ENCODE measurements around the gene PRC1.
"Not testable (repeated sequence)": the region's sequence is repeated elsewhere in the genome, so short reads cannot be mapped to it uniquely, and the experiment has no call there.

The PRC1 gene, protein sequence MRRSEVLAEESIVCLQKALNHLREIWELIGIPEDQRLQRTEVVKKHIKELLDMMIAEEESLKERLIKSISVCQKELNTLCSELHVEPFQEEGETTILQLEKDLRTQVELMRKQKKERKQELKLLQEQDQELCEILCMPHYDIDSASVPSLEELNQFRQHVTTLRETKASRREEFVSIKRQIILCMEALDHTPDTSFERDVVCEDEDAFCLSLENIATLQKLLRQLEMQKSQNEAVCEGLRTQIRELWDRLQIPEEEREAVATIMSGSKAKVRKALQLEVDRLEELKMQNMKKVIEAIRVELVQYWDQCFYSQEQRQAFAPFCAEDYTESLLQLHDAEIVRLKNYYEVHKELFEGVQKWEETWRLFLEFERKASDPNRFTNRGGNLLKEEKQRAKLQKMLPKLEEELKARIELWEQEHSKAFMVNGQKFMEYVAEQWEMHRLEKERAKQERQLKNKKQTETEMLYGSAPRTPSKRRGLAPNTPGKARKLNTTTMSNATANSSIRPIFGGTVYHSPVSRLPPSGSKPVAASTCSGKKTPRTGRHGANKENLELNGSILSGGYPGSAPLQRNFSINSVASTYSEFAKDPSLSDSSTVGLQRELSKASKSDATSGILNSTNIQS

DNA sequence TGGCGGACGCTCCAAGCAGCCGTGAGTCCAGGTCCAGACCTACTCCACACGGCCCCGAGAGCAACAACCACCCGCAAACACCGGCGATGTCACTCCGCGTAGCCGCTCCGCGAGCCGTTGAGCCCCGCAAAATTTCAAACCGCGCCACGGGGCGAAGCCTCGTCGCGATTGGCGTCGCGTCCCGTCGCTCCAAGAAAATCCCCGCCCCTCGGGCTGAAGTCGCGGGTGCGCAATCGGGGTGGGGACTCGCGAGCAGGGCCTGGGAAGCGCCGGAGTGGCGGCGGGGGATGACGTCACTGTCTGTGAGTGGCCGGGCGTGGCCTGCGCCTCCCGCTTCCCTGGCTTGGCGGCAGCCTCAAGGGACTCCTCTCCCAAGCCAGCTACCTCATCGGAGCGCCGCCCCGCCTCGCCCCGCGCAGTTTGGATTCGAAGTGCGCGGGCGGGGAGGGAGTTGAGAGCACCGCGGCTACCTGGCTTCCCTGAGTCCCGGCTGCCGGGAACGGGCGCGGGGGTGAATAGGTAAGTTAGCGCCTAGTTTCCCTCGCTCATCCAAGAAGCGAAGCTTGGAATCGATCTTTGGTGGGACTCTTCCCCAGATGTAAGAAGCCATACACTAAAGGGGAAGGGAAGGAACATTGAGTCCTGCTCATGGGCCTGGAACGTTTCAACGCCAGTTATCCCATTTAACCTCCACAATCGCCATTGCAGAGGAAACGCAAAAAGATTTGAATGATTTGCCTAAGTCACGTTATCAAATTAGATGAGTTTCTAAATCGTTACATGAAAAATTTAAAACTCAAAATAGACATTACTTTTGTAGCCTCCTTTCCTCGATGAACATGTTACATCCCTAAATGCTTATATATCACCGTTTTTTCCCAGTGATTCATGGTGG lies at the start of gene PRC1:
PRC1 (minus strand) TSS at position 119 of the 895 bp plus-strand sequence; CDS start at position 1, 118 bp downstream.
- H3K27ac ChIP-seq, result peak within 1 kb of the TSS; percentile 54
- DNase-seq (ENCODE audit: low read depth, low spot score), result peak; percentile 93

- no peak overlapping the region for H3K27ac ChIP-seq
- DNase-seq (ENCODE audit: low read depth, low spot score), result no peak
Observed at GRCh38 chr15:91043202-91043874, 49.0 kb upstream of the PRC1 start.

DNA sequence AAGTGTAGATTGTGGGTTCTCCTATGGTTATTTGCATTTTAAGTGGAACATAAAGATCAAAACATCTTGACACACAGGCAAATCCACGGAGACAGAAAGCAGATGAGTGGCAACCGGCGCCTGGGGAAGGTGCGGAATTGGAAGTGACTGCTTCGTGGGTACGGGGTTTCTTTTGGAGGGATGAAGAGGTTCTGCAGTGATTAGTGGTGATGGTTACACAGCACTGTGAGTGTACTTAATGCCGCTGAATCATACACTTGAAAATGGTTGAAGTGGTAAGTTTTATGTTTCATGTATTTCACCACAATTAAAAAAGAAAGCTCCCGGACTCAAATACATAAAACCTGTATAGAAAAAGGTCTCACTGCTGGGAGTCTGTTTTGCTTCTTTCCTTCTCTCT lies 46.5 kb upstream of the PRC1 start:
- no peak overlapping the region for H3K27ac ChIP-seq

GRCh38 chr15:91039996-91040395 lies 45.7 kb upstream of the PRC1 start:
- H3K27ac ChIP-seq, result no peak overlapping the region
- DNase-seq (ENCODE audit: low read depth, low spot score), result no peak

More for the DNA sequence above, 46.5 kb upstream of the PRC1 start:
- no peak for DNase-seq (ENCODE audit: low read depth, low spot score)

- H3K27ac ChIP-seq, result no peak overlapping the region
- peak; percentile 24 for DNase-seq (ENCODE audit: low read depth, low spot score)
Observed at GRCh38 chr15:91032919-91033803, 38.8 kb upstream of the PRC1 start.

DNA sequence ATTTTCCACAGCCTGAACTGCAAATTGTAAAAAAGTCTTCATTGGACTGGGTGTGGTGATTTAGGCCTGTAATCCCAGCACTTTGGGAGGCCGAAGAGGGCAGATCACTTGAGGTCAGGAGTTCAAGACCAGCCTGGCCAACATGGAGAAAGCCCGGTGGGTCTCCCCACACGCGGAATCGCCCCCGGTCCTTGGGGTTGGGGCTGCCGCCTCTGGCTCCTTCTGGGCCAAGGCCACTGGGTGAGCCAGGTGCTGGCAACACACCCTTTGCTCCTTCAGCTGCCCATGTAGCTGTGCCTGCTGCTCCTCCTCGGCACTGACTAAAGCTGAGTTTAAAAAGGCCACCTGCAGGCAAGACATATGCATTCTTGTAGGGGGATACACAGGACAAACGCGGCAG lies 37.5 kb upstream of the PRC1 start:
- DNase-seq (ENCODE audit: low read depth, low spot score), result no peak
- H3K27ac ChIP-seq, result no peak overlapping the region

- no peak overlapping the region for H3K27ac ChIP-seq
- DNase-seq (ENCODE audit: low read depth, low spot score), result no peak
Observed at GRCh38 chr15:91027677-91028076, 33.3 kb upstream of the PRC1 start.

DNA sequence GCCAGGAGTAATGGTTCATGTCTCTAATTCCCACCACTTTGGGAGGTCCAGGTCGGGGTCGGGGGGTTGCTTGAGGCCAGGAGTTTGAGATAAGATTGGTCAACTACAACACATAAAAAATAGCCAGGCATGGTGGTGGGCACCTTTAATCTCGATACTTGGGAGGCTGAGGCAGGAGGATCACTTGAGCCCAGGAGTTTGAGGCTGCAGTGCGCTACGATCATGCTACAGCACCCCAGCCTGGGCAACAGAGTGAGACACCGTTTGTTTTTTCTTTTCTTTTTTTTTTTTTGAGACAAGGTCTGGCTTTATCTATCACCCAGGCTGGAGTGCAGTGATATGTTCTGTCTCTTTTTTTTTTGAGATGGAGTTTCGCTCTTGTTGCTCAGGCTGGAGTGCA lies 29.4 kb upstream of the PRC1 start:
- no peak for DNase-seq (ENCODE audit: low read depth, low spot score)
- H3K27ac ChIP-seq, result no peak overlapping the region

DNA sequence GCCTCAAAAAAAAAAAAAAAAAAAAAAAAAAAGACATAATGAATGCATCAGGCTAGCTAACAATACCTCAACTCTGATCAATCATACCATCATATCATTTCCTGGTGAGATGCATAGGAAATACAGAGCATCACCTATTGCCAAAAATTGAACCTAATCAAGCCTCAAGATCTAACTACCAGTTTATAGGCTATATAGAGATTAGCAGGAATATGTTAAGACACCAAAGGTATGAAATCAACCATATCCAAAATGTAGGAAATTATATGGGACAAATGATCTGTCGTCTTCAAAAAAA lies 28.4 kb upstream of the PRC1 start:
- peak overlapping the region; percentile 80 for H3K27ac ChIP-seq
- no peak for DNase-seq (ENCODE audit: low read depth, low spot score)

- peak; percentile 37 for DNase-seq (ENCODE audit: low read depth, low spot score)
- H3K27ac ChIP-seq, result peak within 1 kb of the TSS; percentile 80
Observed at GRCh38 chr15:91022075-91022831, 27.9 kb upstream of the PRC1 start, which contains the start of gene VPS33B. Gene VPS33B (minus strand): TSS chr15:91022594. CDS start chr15:91022249, 345 bp downstream.

DNA sequence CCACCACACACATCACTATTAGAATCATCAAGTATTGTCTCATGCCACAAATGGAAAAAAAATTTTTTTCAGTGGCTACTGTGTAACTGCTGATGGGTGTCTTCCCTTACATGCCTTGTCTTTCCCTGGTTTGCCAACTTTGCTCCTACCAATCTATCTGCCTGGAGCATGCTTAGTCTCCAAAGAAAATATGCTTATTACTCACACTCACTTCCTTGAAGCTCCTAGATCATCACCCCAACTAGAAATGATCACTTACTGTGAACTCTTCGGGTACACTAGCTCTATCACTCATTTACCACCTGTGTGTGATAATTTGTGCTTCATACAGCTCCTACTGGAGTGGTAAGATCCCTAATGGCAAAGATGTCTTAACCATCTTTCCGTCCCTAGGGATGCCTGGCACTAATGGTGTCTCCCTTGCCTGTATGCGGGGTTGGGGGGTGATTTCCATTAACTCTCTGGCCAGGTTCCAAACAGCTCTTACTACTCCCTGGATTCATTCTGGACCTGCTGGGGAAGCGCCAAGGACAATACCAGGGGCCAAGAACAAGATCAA lies 27.3 kb upstream of the PRC1 start:
- peak overlapping the region; percentile 80 for H3K27ac ChIP-seq
- no peak for DNase-seq (ENCODE audit: low read depth, low spot score)

GRCh38 chr15:91018158-91018557 lies 23.8 kb upstream of the PRC1 start:
- no peak overlapping the region for H3K27ac ChIP-seq

GRCh38 chr15:91017716-91018115 lies 23.4 kb upstream of the PRC1 start:
- DNase-seq (ENCODE audit: low read depth, low spot score), result no peak
- H3K27ac ChIP-seq, result no peak overlapping the region

More at GRCh38 chr15:91018158-91018557, 23.8 kb upstream of the PRC1 start:
- no peak for DNase-seq (ENCODE audit: low read depth, low spot score)

DNA sequence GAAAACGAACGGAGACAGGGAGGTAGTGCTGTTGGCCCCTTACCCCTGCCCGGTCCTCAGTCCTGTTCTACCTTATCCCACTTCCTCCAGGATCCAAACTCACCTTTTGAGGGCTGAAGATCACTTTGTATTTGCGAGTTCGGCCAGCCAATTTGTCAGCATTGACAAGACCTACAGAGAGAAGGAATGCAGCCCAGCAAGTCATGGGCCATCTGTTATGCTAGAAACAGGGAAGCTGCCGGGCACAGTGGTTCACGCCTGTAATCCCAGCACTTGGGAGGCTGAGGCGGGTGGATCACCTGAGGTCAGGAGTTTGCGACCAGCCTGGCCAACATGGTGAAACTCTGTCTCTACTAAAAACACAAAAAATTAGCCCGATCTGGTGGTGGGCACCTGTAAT lies 19.4 kb upstream of the PRC1 start:
- DNase-seq (ENCODE audit: low read depth, low spot score); H3K27ac ChIP-seq: not testable (repeated sequence)

GRCh38 chr15:91007266-91007665 lies 12.9 kb upstream of the PRC1 start:
- H3K27ac ChIP-seq, result no peak overlapping the region
- DNase-seq (ENCODE audit: low read depth, low spot score), result no peak

DNA sequence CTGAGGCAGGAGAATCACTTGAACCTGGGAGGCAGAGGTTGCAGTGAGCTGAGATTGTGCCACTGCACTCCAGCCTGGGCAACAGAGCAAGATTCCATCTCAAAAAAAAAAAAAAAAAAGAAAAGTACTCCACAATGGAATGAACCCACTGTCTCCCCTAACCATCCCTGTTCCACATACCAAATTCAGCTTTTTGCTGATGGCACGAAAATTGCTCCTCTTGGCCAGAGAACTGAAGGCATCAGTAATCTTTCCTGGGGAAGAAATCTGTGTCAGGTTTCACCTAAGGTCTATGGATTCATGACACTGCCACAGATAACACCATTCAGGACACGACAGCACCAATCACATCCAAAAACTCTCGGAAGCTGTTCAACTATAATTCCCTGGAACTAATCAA lies 6.9 kb upstream of the PRC1 start:
- DNase-seq (ENCODE audit: low read depth, low spot score), result no peak
- H3K27ac ChIP-seq, result no peak overlapping the region

- H3K27ac ChIP-seq, result no peak overlapping the region
- DNase-seq (ENCODE audit: low read depth, low spot score), result no peak
Observed at GRCh38 chr15:90998737-90999136, 4.4 kb upstream of the PRC1 start.

DNA sequence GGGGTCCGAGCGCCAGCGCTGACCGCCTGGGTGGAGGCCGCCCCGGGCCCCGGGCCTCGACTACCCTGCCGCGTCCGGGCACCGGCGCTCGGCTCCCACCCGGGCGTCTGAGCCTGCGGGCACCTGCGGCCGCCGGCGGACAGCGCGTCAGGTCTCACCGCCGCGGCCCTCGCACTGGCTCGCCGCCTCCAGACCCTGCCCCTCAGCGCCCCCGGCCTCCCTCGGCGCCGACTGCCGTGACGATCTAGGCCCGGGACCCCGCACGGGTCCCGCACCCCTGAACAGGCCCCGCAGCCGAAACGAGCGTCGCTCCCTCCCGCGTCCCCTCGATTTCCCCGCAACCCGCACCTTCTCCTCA lies 297 bp downstream of the PRC1 start:
- peak overlapping the region; percentile 54 for H3K27ac ChIP-seq
- no peak for DNase-seq (ENCODE audit: low read depth, low spot score)

Data from epithelial cell of prostate (primary cell).